Measurements from ENCODE around the gene IL1RAPL1.

GRCh38 chrX:29952016-29952415 lies 1364.8 kb downstream of the IL1RAPL1 start:
- TF ChIP-seq GABPA (IDR thresholded peaks at IDR 0.05; ENCODE audit: low read depth) (no peak), SIN3A (IDR thresholded peaks at IDR 0.05; ENCODE audit: borderline replicate concordance, low read depth, low read length) (no peak), YY1 (IDR thresholded peaks at IDR 0.05; ENCODE audit: low read depth) (no peak), POLR2AphosphoS5 (IDR thresholded peaks at IDR 0.05; ENCODE audit: low read depth, low read length) (no peak), USF2 (IDR thresholded peaks at IDR 0.05; ENCODE audit: borderline replicate concordance, low read depth, low read length) (no peak), EZH2phosphoT487 (IDR thresholded peaks at IDR 0.05; ENCODE audit: borderline replicate concordance, low read depth) (no peak), TAF1 (IDR thresholded peaks at IDR 0.05; ENCODE audit: borderline replicate concordance, low read depth, low read length) (no peak), ZBTB33 (IDR thresholded peaks at IDR 0.05; ENCODE audit: borderline replicate concordance, low read depth) (no peak), NRF1 (IDR thresholded peaks at IDR 0.05; ENCODE audit: low read depth, low read length) (no peak), RAD21 (IDR thresholded peaks at IDR 0.05; ENCODE audit: low read length) (no peak)
- TF ChIP-seq, protein P1, sequence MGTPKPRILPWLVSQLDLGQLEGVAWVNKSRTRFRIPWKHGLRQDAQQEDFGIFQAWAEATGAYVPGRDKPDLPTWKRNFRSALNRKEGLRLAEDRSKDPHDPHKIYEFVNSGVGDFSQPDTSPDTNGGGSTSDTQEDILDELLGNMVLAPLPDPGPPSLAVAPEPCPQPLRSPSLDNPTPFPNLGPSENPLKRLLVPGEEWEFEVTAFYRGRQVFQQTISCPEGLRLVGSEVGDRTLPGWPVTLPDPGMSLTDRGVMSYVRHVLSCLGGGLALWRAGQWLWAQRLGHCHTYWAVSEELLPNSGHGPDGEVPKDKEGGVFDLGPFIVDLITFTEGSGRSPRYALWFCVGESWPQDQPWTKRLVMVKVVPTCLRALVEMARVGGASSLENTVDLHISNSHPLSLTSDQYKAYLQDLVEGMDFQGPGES (IDR thresholded peaks at IDR 0.05; ENCODE audit: low read depth, low read length) = no peak
- TF ChIP-seq, protein P2, sequence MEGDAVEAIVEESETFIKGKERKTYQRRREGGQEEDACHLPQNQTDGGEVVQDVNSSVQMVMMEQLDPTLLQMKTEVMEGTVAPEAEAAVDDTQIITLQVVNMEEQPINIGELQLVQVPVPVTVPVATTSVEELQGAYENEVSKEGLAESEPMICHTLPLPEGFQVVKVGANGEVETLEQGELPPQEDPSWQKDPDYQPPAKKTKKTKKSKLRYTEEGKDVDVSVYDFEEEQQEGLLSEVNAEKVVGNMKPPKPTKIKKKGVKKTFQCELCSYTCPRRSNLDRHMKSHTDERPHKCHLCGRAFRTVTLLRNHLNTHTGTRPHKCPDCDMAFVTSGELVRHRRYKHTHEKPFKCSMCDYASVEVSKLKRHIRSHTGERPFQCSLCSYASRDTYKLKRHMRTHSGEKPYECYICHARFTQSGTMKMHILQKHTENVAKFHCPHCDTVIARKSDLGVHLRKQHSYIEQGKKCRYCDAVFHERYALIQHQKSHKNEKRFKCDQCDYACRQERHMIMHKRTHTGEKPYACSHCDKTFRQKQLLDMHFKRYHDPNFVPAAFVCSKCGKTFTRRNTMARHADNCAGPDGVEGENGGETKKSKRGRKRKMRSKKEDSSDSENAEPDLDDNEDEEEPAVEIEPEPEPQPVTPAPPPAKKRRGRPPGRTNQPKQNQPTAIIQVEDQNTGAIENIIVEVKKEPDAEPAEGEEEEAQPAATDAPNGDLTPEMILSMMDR (IDR thresholded peaks at IDR 0.05) = no peak
- TF ChIP-seq, protein P3, sequence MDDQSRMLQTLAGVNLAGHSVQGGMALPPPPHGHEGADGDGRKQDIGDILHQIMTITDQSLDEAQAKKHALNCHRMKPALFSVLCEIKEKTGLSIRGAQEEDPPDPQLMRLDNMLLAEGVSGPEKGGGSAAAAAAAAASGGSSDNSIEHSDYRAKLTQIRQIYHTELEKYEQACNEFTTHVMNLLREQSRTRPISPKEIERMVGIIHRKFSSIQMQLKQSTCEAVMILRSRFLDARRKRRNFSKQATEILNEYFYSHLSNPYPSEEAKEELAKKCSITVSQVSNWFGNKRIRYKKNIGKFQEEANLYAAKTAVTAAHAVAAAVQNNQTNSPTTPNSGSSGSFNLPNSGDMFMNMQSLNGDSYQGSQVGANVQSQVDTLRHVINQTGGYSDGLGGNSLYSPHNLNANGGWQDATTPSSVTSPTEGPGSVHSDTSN (IDR thresholded peaks at IDR 0.05) = no peak

Measured in SK-N-SH (cell line).